Activated T-helper 1 cell treated with anti-CD3 and anti-CD28 coated beads, Interleukin-12 subunit alpha, Interleukin-12 subunit beta, Interleukin-2, Interleukin-4 antibody, amounts not matched to agents 30 ng/mL and 10 ng/mL and 1 ng/mL, durations not matched to agents 14 hours and 24 hours and 36 hours (primary cell): ENCODE results near the gene WDR1. TPM values are rescaled to one million over a fixed set of nuclear protein-coding genes. Genes with fewer than 3 reads are reported as not detected.
"Not testable (repeated sequence)": the region's sequence is repeated elsewhere in the genome, so short reads cannot be mapped to it uniquely, and the experiment has no call there.

ENCODE experiments used
- DNase-seq: peaks from one replicate; pipeline ENCODE4 v3.0.0; 2021; ENCODE audit warnings: low spot score
- H3K27ac Mint-ChIP-seq: one replicate; pipeline ENCODE4 v1.8.0; 2021; ENCODE audit warnings: mild to moderate bottlenecking, mixed read lengths
- H3K27me3 Mint-ChIP-seq: one replicate; pipeline ENCODE4 v1.8.0; 2022; ENCODE audit warnings: mild to moderate bottlenecking, moderate library complexity, mixed read lengths; ENCODE audit not compliant: insufficient read depth
- H3K36me3 Mint-ChIP-seq: one replicate; pipeline ENCODE4 v1.8.0; 2021; ENCODE audit warnings: low read depth, mixed read lengths
- H3K4me1 Mint-ChIP-seq: one replicate; pipeline ENCODE4 v1.8.0; 2021; ENCODE audit warnings: low read depth, mixed read lengths
- H3K4me3 Mint-ChIP-seq: one replicate; pipeline ENCODE4 v1.8.0; 2021; ENCODE audit warnings: mild to moderate bottlenecking, moderate library complexity, mixed read lengths
- H3K9me3 Mint-ChIP-seq: one replicate; pipeline ENCODE4 v1.8.0; 2021; ENCODE audit warnings: mixed read lengths
- intact Hi-C: fragments of 100-400 bp; cut with micrococcal nuclease; formaldehyde crosslinking; loops from one replicate; pipeline ENCODE4 v1.15.1; 2024
- total RNA-seq: library from RNA; stranded (reverse); gene quantifications from 2 replicates; pipeline ENCODE4 v1.2.3, GENCODE V29; 2022

WDR1 gene
- total RNA-seq, 1 donor from 2014 or later: 453 TPM

DNA sequence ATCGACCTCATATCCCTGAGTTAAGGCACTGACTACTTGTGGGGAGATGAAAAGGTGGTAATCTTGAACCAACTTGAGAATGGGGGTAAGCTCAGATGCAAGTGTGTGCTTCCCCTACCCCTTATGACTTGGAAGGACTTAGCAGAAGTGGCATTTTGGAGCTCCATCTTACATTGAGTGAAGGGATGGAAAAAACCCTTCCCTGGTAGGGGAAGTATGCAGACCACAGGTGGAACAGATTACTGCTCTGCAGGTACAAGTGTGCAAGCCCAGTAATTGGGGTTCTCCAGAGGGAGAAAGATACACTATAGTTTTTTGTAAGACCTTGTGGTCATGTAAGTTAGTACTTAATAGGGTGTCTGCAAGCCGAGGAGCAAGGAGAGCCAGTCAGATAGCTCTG, 12.2 kb upstream of the WDR1 start:
- no peak overlapping the region for H3K4me3 Mint-ChIP-seq
- intact Hi-C loops: no loop called here
- peaks cover 3% of the 10 kb centered on the region for H3K27me3 Mint-ChIP-seq
- no peaks in the 10 kb centered on the region for H3K9me3 Mint-ChIP-seq
- peaks cover 20% of the 10 kb centered on the region for H3K4me1 Mint-ChIP-seq
- H3K27ac Mint-ChIP-seq: no peak overlapping the region
- peaks cover 1% of the 10 kb centered on the region for H3K36me3 Mint-ChIP-seq
- DNase-seq: no peak

DNA sequence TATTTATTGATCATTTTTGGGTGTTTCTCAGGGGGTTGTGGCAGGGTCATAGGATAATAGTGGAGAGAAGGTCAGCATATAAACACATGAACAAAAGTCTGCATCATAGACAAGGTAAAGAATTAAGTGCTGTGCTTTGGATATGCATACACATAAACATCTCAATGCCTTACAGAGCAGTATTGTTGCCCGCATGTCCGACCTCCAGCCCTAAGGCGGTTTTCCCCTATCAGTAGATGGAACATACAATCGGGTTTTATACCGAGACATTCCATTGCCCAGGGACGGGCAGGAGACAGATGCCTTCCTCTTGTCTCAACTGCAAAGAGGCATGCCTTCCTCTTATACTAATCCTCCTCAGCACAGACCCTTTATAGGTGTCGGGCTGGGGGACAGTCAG, 10.9 kb upstream of the WDR1 start:
- H3K36me3 Mint-ChIP-seq, H3K27me3 Mint-ChIP-seq, intact Hi-C loops, DNase-seq, H3K4me3 Mint-ChIP-seq, H3K9me3 Mint-ChIP-seq, H3K27ac Mint-ChIP-seq: not testable (repeated sequence)
- peaks cover 32% of the 10 kb centered on the region for H3K4me1 Mint-ChIP-seq

DNA sequence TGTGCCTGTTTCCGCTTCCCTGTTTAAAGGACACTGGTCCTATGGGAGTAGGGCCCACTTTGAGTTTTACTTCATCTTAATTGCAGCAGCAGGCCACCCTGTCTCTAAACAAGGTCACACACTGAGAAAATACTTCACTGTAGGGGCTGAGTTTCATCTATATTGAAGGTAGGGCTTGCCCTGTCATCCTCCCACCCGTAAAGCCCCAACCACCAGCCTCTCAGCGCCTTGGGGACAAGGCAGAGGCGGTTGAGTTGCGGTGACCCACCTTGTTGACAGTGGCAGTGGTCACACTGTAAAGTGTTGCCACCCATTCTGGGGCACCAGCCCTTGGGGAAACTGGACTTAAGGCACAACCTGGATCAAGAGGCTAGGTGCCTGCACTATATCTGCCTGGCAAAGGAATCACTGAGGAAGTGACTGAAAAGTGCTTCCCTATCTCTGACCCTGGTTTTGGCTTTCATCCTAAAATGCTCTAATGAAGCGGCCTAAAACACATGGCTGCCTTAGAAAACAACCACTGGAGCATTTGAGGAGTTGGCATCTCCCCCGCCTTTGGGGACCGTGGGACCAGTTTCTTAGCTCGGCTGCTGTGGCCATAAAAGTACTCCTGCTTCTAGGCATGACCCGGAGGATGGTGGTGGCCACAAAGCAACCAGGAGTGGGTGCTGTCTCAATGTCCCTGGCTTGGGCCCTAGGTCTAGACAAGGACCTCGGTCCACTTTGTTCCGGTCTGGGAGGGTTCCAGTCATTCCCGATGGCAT, 7.8 kb upstream of the WDR1 start:
- intact Hi-C loops: no loop called here
- no peaks in the 10 kb centered on the region for H3K27me3 Mint-ChIP-seq
- H3K27ac Mint-ChIP-seq: peak overlapping the region; percentile 19
- peaks cover 55% of the 10 kb centered on the region for H3K4me1 Mint-ChIP-seq
- no peaks in the 10 kb centered on the region for H3K9me3 Mint-ChIP-seq
- peaks cover 1% of the 10 kb centered on the region for H3K36me3 Mint-ChIP-seq
- no peak for DNase-seq
- H3K4me3 Mint-ChIP-seq: peak overlapping the region; percentile 50

DNA sequence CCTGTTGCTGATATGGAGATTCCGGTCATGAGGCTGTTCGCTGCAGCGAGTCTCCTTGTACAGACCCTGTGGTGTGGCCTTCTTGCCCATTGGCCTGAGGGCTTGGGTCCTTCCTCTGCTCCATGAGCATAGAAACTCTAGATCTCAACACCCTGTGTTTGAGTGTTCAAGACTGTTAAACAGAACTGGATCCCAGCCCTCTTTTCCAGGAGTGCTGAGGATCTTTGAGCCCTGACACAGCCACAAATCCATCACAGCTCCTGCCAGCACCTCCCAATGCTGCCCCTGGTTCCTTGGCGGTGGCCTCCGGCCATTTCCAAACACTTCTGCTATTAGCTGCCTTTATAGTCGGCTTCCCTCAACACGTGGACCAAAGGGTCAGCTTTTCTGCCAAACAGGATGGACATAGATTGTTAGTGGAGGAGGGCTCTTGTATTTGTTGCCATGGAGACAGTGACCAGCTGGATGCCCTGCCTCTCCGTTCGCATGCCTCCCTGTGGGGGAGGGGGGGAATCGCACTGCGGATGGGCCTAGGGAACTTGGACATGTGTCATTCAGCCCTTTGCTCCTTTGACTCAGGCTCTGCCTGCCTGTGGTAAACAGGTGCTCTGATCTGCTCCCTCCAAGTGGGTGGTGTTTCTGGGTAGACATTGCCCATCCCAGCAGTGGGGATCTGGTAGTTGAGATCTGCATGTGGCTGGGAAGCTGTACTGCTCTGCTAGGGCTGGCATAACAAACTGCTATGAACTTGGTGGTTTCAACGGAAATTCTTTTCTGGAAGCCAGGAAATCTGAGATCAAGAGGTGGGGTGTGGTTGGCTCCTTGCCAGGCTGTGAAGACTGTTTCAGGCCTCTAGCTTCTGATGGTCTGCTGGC, 6.9 kb upstream of the WDR1 start:
- H3K4me1 Mint-ChIP-seq: peaks cover 64% of the 10 kb centered on the region
- peaks cover 3% of the 10 kb centered on the region for H3K36me3 Mint-ChIP-seq
- peak overlapping the region; percentile 50 for H3K4me3 Mint-ChIP-seq
- intact Hi-C loops: no loop called here
- no peak for DNase-seq
- H3K27ac Mint-ChIP-seq: peak overlapping the region; percentile 70
- no peaks in the 10 kb centered on the region for H3K9me3 Mint-ChIP-seq
- H3K27me3 Mint-ChIP-seq: no peaks in the 10 kb centered on the region

DNA sequence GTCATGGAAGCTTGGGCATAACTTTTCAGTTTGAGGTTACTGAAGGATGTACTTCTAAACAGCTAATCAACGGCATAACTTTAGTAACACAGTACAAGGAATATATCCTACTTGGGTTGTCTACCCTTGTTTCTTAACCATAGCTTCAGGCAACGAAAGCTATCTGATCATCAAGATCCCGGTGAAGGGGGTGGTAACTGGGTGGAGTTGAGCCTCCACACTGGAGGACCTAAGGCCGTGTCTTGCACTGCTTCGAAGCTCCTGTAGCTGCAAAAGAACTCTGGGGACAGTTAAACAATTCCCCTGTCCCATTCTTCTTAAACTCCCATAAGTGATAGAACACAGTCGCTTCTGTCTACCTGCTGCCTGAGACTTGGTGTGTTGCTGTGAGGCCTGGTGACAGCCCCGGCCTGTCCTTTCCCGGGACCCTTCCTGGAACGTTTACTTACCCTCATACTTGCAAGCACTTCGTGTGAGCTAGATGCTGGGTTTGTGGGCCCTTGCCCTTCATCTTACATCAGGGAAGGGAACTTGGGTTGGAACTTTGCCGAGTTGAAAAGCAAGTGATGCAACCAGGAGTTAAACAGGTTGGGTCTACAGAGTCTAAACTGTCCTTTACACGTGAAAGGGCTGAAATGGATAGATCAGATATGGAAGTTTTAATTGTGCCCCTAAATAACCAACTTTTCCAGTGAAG, 5.8 kb upstream of the WDR1 start:
- no peaks in the 10 kb centered on the region for H3K9me3 Mint-ChIP-seq
- peak overlapping the region; percentile 40 for H3K27ac Mint-ChIP-seq
- H3K27me3 Mint-ChIP-seq: no peaks in the 10 kb centered on the region
- DNase-seq: no peak
- H3K4me3 Mint-ChIP-seq: no peak overlapping the region
- peaks cover 3% of the 10 kb centered on the region for H3K36me3 Mint-ChIP-seq
- intact Hi-C loops: no loop called here
- peaks cover 75% of the 10 kb centered on the region for H3K4me1 Mint-ChIP-seq

DNA sequence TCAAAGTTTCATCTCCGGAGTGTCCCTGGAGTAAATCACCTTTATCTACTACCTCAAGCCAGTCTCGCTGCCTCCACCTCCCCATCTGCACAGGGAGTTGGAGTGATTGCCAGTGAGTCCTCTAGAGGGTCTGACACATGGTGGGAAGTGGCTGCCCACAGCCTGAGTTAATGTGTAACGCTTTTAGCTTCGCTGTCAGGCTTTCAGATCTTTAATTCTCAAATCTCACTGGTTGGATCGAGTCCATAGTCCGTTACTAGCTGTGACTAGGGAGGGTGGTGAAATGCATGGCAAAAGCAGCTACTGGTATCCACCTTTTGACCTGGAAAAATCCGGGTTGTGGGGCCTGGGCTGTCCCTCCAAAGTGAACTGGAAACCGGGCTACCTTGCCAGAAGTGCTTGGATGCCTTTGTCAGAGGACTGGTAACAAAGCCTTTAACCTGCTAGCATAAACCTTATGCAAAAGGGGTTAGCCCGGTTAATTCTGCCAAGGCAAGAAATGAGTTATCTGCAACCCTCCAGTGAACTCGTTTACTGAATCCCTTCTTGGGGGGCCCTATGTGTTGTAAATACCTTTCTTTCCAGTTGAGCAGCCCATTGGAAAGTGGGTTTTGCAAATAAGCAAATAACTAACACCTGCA, 5.1 kb upstream of the WDR1 start:
- Mint-ChIP-seq H3K4me3 (no peak overlapping the region), H3K9me3 (no peaks in the 10 kb centered on the region), H3K27ac (peak overlapping the region; percentile 31), H3K36me3 (peaks cover 3% of the 10 kb centered on the region), H3K27me3 (no peaks in the 10 kb centered on the region), H3K4me1 (peaks cover 78% of the 10 kb centered on the region)
- no peak for DNase-seq
- intact Hi-C loops: no loop called here

DNA sequence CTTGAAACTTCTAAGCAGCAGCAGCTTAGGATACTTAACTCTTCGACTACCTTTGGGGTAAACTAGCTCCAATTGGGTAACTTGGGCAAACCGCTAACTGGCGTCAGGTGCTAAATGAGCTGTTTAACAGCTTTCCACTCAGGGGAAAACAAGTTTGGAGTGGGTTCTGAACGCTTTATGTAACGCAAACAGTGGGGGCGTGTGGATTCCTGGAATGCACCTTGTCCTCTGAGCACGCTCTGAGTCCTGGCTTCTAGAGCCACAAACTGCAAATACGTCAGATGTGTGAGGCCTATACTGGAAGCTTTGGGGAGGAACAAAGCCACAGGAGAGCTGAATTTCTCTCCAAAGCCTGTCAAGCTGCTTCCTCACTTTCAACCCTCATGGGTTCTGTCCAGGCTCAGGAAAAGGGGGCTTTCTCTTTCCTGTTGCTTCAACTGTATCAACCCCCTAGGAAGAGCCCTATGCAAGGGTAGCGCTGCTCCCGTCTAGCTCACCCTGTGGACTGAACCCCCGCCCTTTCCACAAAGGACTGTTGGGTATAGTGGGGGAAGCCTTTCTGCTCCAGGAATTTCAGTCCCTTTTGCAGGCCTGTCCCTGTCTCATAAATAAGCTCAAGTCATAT, 4.5 kb upstream of the WDR1 start:
- Mint-ChIP-seq H3K4me1 (peaks cover 78% of the 10 kb centered on the region), H3K9me3 (no peaks in the 10 kb centered on the region), H3K4me3 (no peak overlapping the region), H3K27me3 (no peaks in the 10 kb centered on the region), H3K27ac (peak overlapping the region; percentile 81), H3K36me3 (peaks cover 3% of the 10 kb centered on the region)
- DNase-seq: no peak
- intact Hi-C loops: no loop called here

DNA sequence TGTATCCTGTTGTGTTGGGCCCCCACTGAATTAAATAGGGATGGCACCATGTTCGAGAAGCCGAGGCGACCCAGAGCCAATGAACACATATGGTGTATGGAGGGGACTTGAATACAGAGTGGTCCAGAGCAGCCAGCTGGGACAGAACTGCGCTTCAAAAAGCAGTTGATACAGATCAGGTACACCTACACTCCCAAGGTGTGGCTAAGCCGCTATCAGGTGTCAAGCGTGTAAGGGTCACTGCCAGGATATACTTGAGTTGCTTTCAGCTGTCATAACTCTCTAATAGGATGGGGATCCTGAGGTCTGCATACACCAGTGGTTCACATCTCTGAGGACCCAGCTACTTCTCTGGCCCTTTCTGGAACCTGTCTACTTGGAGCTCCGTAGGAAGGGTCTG, 3.2 kb upstream of the WDR1 start:
- Mint-ChIP-seq H3K9me3 (no peaks in the 10 kb centered on the region), H3K27me3 (no peaks in the 10 kb centered on the region), H3K36me3 (peaks cover 14% of the 10 kb centered on the region), H3K27ac (no peak overlapping the region), H3K4me3 (no peak overlapping the region), H3K4me1 (peaks cover 86% of the 10 kb centered on the region)
- intact Hi-C loops: loop anchor here (10.0 kb wide), 2 partner anchors 515 to 1915 kb away; no protein-coding TSS in a partner anchor
- DNase-seq: no peak

DNA sequence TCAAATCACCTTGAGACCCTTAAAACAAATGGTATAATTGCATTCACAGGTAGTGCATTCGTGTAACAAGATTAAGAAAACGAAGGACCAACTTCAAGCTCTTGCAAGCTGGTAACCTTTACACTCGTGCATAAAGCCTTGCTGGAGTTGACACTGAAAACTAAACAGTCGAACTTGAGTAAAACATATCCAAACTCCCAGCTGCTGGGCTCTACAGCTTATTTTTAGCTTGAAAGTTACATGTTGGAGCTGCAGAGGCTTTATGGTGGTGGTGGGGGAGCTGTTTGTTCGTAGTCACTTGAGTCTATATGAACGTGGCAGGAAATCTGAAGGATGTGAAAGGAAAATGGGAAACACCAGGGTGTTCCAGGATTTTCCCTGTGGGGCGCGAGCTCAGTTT, 2.7 kb upstream of the WDR1 start:
- peaks cover 84% of the 10 kb centered on the region for H3K4me1 Mint-ChIP-seq
- peak overlapping the region; percentile 93 for H3K27ac Mint-ChIP-seq
- H3K4me3 Mint-ChIP-seq: peak overlapping the region; percentile 82
- no peaks in the 10 kb centered on the region for H3K27me3 Mint-ChIP-seq
- DNase-seq: no peak
- peaks cover 18% of the 10 kb centered on the region for H3K36me3 Mint-ChIP-seq
- intact Hi-C loops: loop anchor here (10.0 kb wide), 2 partner anchors 514 to 1914 kb away; no protein-coding TSS in a partner anchor
- H3K9me3 Mint-ChIP-seq: no peaks in the 10 kb centered on the region

DNA sequence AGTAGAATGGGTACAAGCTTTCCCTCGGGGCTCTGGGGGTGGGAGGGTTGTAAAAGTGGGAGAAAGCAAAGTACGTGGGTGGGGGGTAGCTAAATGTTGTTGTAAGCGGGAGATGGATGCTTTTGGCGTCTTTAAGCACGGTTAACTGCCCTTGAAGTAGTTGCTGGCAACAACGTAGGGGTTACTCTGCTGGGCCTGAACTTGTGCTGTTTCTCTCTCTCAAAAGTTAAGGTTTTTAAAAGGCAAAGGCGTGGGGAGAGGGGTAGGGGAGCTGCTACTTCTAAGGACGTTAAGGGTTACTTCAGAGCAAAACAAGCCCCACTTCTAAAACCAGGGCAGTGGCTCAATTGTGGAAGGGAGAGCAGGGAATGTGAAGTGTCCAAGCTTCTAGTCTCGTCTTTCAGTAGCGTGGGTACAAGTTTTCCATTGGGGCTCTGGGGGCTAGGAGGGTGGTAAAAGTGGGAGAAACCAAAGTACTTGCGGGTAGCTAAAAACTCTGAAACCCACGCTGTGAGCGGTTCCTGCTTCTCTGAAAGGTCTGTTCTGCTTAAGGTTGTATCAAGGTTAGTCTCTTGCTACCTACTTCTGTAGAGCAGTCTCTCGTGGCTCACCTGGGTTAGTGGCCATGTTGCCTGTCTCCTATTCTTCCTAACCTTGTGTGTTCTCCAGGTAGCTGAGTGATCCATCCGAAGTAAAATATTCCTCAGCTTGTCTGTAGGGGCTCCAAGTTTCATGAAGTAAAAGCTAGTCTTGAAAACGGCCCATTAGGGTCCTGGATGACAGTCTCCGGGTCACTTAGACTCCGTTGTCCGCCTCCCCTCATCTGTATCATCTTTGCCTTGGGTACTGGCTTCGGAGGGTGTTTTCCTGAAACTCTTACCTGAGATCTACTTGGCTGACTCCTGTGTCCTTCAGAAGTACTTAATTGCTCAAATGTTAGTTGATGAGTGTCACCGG, 1.7 kb upstream of the WDR1 start:
- Mint-ChIP-seq H3K4me1 (peaks cover 84% of the 10 kb centered on the region), H3K36me3 (peaks cover 27% of the 10 kb centered on the region), H3K4me3 (peak overlapping the region; percentile 82), H3K27ac (peak overlapping the region; percentile 93), H3K9me3 (no peaks in the 10 kb centered on the region), H3K27me3 (no peaks in the 10 kb centered on the region)
- no peak for DNase-seq
- intact Hi-C loops: loop anchor here (1.0 to 10.0 kb wide), 3 partner anchors 99 to 1914 kb away; no protein-coding TSS in a partner anchor

DNA sequence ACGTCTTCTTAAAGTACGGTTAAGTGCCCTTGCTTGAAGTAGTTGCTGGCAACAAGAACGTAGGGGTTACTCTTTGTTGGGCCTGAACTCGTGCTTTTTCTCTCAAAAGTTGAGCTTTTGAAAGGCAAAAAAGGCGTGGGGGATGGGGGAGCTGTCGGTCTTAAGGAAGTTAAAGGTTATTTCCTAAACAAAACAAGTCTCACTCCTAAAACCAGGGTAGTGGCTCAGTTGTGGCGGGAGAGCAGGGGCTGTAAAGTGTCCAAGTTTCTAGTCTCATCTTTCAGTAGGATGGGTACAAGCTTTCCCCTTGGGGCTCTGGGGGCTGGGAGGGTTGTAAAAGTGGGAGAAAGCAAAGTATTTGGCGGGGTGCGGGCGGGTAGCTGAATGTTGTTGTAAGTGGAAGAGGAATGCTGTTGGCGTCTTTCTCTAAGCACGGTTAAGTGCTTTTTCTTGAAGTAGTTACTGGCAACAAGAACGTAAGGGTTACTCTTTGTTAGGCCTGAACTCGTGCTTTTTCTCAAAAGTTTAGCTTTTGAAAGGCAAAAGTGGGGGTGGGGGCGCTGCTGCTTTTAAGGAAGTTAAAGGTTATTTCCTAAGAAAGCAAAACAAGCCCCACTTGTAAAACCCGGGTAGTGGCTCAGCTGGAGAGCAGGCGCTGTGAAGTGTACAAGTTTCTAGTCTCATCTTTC, 904 bp upstream of the WDR1 start:
- peak; percentile 36 for DNase-seq
- no peaks in the 10 kb centered on the region for H3K9me3 Mint-ChIP-seq
- no peaks in the 10 kb centered on the region for H3K27me3 Mint-ChIP-seq
- intact Hi-C loops: loop anchor here (1.0 to 10.0 kb wide), 10 partner anchors 21 to 1913 kb away; no protein-coding TSS in a partner anchor
- H3K4me1 Mint-ChIP-seq: peaks cover 83% of the 10 kb centered on the region
- peaks cover 34% of the 10 kb centered on the region for H3K36me3 Mint-ChIP-seq
- peak overlapping the region; percentile 82 for H3K4me3 Mint-ChIP-seq
- H3K27ac Mint-ChIP-seq: peak overlapping the region; percentile 93
